Astrocyte (in vitro differentiated cells and primary cell): ENCODE data around the gene NPDC1. TPM values are rescaled to one million over a fixed set of nuclear protein-coding genes. Genes with fewer than 3 reads are reported as not detected.

Source experiments
- DNase-seq: peaks from one replicate; pipeline ENCODE4 v3.0.0-alpha.2; 2010; ENCODE audit warnings: low read depth
- FAIRE-seq: peaks from 2 replicates; lab custom pipeline; 2011; peaks lifted over from hg19 to GRCh38; lab: Jason Lieb, UNC
- H2AFZ ChIP-seq: 2 replicates; pipeline ENCODE4 v1.6.0; 2012; ENCODE audit warnings: low read depth, low read length, inconsistent platforms
- H3K27ac ChIP-seq: 2 replicates; pipeline ENCODE4 v1.5.1; 2011; ENCODE audit warnings: low read depth, low read length, inconsistent platforms
- H3K27me3 ChIP-seq: 2 replicates; pipeline ENCODE4 v1.6.0; 2011; ENCODE audit warnings: low read length, inconsistent platforms; ENCODE audit not compliant: insufficient read depth
- H3K36me3 ChIP-seq: 2 replicates; pipeline ENCODE4 v1.5.1; 2011; ENCODE audit warnings: low read length, inconsistent platforms; ENCODE audit not compliant: insufficient read depth
- H3K4me1 ChIP-seq: 2 replicates; pipeline ENCODE4 v1.5.1; 2011; ENCODE audit warnings: low read length, inconsistent platforms; ENCODE audit not compliant: insufficient read depth
- H3K4me2 ChIP-seq: 2 replicates; pipeline ENCODE4 v1.6.0; 2012; ENCODE audit warnings: low read length, inconsistent platforms
- H3K4me3 ChIP-seq: 2 replicates; pipeline ENCODE4 v1.5.1; 2011; ENCODE audit warnings: low read depth, mild to moderate bottlenecking, low read length, inconsistent platforms; ENCODE audit not compliant: insufficient read depth
- H3K79me2 ChIP-seq: 2 replicates; pipeline ENCODE4 v1.6.0; 2012; ENCODE audit warnings: mild to moderate bottlenecking, low read length, inconsistent platforms; ENCODE audit not compliant: insufficient read depth
- H3K9ac ChIP-seq: 2 replicates; pipeline ENCODE4 v1.6.0; 2012; ENCODE audit warnings: mild to moderate bottlenecking, low read length, inconsistent platforms
- H3K9me3 ChIP-seq: 2 replicates; pipeline ENCODE4 v1.5.1; 2012; ENCODE audit warnings: low read depth, mild to moderate bottlenecking, low read length, inconsistent platforms; ENCODE audit not compliant: insufficient read depth
- H4K20me1 ChIP-seq: 2 replicates; pipeline ENCODE4 v1.6.0; 2012; ENCODE audit warnings: low read length, inconsistent platforms; ENCODE audit not compliant: insufficient read depth
- H3K27ac Mint-ChIP-seq: one replicate; pipeline ENCODE4 v1.8.0; 2021; ENCODE audit warnings: mild to moderate bottlenecking, mixed read lengths; ENCODE audit not compliant: unreplicated experiment
- H3K27me3 Mint-ChIP-seq: one replicate; pipeline ENCODE4 v1.8.0; 2021; ENCODE audit warnings: low read depth, mixed read lengths; ENCODE audit not compliant: unreplicated experiment
- H3K36me3 Mint-ChIP-seq: one replicate; pipeline ENCODE4 v1.8.0; 2021; ENCODE audit warnings: low read depth, mixed read lengths; ENCODE audit not compliant: unreplicated experiment
- H3K4me1 Mint-ChIP-seq: one replicate; pipeline ENCODE4 v1.8.0; 2021; ENCODE audit warnings: low read depth, mixed read lengths; ENCODE audit not compliant: unreplicated experiment
- H3K4me3 Mint-ChIP-seq: one replicate; pipeline ENCODE4 v1.8.0; 2021; ENCODE audit warnings: mild to moderate bottlenecking, moderate library complexity, mixed read lengths; ENCODE audit not compliant: unreplicated experiment
- H3K9me3 Mint-ChIP-seq: one replicate; pipeline ENCODE4 v1.8.0; 2021; ENCODE audit warnings: mild to moderate bottlenecking, mixed read lengths; ENCODE audit not compliant: unreplicated experiment
- CTCF ChIP-seq: IDR thresholded peaks from 2 replicates; pipeline ENCODE4 v1.5.1; 2011; ENCODE audit warnings: low read depth, mild to moderate bottlenecking, inconsistent platforms, low read length, moderate library complexity; ENCODE audit not compliant: insufficient read depth
- EZH2 ChIP-seq: IDR thresholded peaks from 2 replicates; pipeline ENCODE4 v1.6.1; 2012; ENCODE audit warnings: mild to moderate bottlenecking, low read length, inconsistent platforms; ENCODE audit not compliant: insufficient read depth
- total RNA-seq: library from RNA; stranded (reverse); gene quantifications from 2 replicates; pipeline ENCODE4 v1.2.1, GENCODE V29; 2021

Gene NPDC1
- total RNA-seq, 1 donor from 2014 or later, result 66.8 TPM

DNA sequence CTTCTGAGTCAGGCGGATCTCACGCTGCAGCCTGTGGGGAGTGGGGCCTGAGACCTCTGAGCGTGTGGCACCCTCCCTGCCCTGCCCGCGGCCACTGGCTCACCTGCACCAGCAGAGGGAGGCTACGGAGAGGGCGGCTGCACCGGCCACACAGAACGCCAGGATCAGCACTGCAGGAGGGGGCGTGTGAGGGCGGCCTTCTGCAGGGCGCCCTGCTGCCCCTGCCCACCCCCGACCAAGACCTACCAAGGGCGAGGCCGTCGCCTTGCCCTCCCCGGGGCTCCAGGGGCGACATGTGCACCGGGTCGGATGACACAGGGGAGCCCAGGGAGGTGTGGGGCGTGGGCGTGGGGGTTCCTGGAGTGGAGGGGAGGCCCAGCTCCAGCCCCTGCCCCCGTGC lies 5.4 kb downstream of the NPDC1 start:
- Histone ChIP-seq H3K79me2 (peaks cover 22% of the 10 kb centered on the region), H3K4me1 (peaks cover 12% of the 10 kb centered on the region), H3K4me3 (no peak overlapping the region), H4K20me1 (peaks cover 28% of the 10 kb centered on the region), H3K9ac (no peak overlapping the region), H2AFZ (no peak overlapping the region), H3K27me3 (no peaks in the 10 kb centered on the region), H3K36me3 (no peaks in the 10 kb centered on the region), H3K27ac (no peak overlapping the region), H3K4me2 (no peak overlapping the region), H3K9me3 (no peaks in the 10 kb centered on the region)
- Mint-ChIP-seq H3K9me3 (no peaks in the 10 kb centered on the region), H3K4me1 (peaks cover 2% of the 10 kb centered on the region), H3K4me3 (no peak overlapping the region), H3K27me3 (no peaks in the 10 kb centered on the region), H3K36me3 (peaks cover 6% of the 10 kb centered on the region), H3K27ac (no peak overlapping the region)
- no peak for FAIRE-seq
- DNase-seq, result no peak
- TF ChIP-seq CTCF, result no peak
- no peak for TF ChIP-seq EZH2

GRCh38 chr9:137039611-137040366 lies 6.2 kb downstream of the NPDC1 start:
- H3K9me3 ChIP-seq, result no peaks in the 10 kb centered on the region
- TF ChIP-seq EZH2, result no peak
- no peak for TF ChIP-seq CTCF
- no peaks in the 10 kb centered on the region for H3K27me3 ChIP-seq
- H3K36me3 Mint-ChIP-seq, result peaks cover 6% of the 10 kb centered on the region
- no peak overlapping the region for H2AFZ ChIP-seq
- no peak overlapping the region for H3K4me2 ChIP-seq
- H3K36me3 ChIP-seq, result no peaks in the 10 kb centered on the region
- no peak overlapping the region for H3K9ac ChIP-seq
- peaks cover 7% of the 10 kb centered on the region for H3K4me1 ChIP-seq
- DNase-seq (no peak), FAIRE-seq (no peak)
- no peak overlapping the region for H3K4me3 ChIP-seq
- no peaks in the 10 kb centered on the region for H3K9me3 Mint-ChIP-seq
- no peak overlapping the region for H3K27ac Mint-ChIP-seq
- no peak overlapping the region for H3K4me3 Mint-ChIP-seq
- H3K27ac ChIP-seq, result no peak overlapping the region
- peaks cover 1% of the 10 kb centered on the region for H3K4me1 Mint-ChIP-seq
- no peaks in the 10 kb centered on the region for H3K27me3 Mint-ChIP-seq
- H3K79me2 ChIP-seq, result peaks cover 17% of the 10 kb centered on the region
- H4K20me1 ChIP-seq, result peaks cover 22% of the 10 kb centered on the region

- Histone ChIP-seq H3K4me3 (no peak overlapping the region), H3K4me1 (no peaks in the 10 kb centered on the region), H3K27me3 (no peaks in the 10 kb centered on the region), H3K36me3 (no peaks in the 10 kb centered on the region), H3K9me3 (no peaks in the 10 kb centered on the region), H3K27ac (no peak overlapping the region), H4K20me1 (peaks cover 13% of the 10 kb centered on the region), H2AFZ (no peak overlapping the region), H3K79me2 (peaks cover 8% of the 10 kb centered on the region), H3K4me2 (no peak overlapping the region), H3K9ac (no peak overlapping the region)
- FAIRE-seq, result no peak
- Mint-ChIP-seq H3K27me3 (no peaks in the 10 kb centered on the region), H3K9me3 (no peaks in the 10 kb centered on the region), H3K4me3 (no peak overlapping the region), H3K36me3 (peaks cover 6% of the 10 kb centered on the region), H3K4me1 (no peaks in the 10 kb centered on the region), H3K27ac (no peak overlapping the region)
- DNase-seq, result no peak
- TF ChIP-seq EZH2 (no peak), CTCF (no peak)
Observed at GRCh38 chr9:137038916-137039315, 7.1 kb downstream of the NPDC1 start.
